T-helper 9 cell (primary cell): Measurements from ENCODE around the gene ABT1.

ENCODE experiments used
- DNase-seq: peaks from one replicate; pipeline ENCODE4 v3.0.0-alpha.2; 2020

Gene ABT1

DNA sequence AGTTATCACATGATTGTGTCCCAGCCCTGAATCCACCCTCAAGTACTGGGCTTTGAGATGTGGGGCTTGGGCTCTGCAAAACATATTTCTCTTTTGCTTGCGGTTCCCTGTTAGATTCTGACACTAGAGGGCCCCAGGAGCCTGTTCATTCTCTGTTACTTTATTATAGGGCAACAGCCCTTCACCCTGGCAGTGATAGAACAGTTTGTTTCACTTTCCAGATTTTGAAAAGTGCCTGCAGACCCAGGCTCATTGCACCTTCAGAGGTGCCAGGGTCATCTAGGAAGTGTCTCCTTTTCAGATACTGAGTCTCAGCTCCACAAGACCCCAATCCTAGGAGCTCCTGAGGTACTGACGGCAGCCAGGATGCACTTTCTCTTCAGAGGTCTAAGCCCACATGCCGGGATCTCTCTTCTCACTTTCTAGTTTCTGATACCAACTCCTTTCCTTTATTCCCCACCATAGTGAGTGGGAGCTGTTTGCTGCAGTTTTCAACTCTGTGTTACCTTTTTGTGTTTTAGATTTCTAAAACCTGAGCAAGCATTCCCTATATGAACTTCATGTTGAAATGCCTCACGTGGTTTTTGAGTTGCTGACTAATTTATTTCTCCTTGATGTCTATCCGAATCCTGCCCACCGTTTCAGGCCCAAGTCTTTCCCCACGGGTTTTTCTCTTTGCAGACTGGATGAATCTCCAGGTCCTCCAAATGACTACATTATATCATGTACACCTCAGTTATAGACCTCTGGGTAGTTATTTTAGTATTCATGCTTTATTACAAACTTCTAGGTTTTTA lies 10.9 kb downstream of the ABT1 start:
- DNase-seq = no peak

DNA sequence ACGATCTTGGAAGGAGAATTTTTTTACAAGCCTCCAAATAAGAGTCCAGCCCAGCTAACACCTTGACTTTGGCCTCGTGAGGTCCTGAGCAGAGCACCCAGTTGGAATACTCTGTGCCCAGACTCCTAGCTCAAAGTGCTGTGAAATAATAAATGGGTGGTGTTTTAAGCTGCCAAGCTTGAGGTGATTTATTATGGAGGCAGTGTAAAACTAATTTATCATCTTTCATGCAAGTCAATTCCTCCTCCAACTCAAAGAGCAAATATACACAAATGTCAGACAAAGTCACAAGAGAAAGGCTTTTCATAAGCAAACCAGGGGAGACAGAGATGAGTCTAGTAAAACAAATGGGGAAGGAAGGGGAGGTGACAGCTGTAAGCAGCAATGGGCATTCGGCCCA lies 12.7 kb downstream of the ABT1 start:
- no peak for DNase-seq

- no peak for DNase-seq
Measured at GRCh38 chr6:26611599-26611998, 14.8 kb downstream of the ABT1 start.

GRCh38 chr6:26613201-26613600 lies 16.4 kb downstream of the ABT1 start:
- DNase-seq = no peak

GRCh38 chr6:26613689-26614683 lies 17.2 kb downstream of the ABT1 start:
- DNase-seq = no peak

GRCh38 chr6:26623339-26623859 lies 26.6 kb downstream of the ABT1 start:
- no peak for DNase-seq

- no peak for DNase-seq
Measured at GRCh38 chr6:26624557-26624956, 27.8 kb downstream of the ABT1 start.

GRCh38 chr6:26627843-26628242 lies 31.1 kb downstream of the ABT1 start:
- DNase-seq = no peak

DNA sequence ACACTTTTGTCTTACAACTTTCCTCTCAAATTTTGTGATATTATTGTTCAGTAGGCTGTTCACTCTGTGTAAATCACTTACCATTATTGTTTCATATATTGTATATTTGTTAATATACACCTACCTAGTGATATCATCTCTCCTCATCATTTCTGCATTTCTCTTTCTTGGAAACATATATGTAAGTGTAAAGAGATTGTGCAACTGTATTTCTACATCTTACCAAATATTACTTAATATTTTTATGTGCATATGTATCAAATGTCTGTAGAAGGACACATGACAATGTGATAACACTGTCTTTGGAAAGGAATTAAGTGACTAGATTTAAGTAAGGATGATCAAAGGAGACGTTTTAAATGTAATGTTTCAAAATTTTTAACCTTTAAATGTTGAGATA lies 32.6 kb downstream of the ABT1 start:
- no peak for DNase-seq

DNA sequence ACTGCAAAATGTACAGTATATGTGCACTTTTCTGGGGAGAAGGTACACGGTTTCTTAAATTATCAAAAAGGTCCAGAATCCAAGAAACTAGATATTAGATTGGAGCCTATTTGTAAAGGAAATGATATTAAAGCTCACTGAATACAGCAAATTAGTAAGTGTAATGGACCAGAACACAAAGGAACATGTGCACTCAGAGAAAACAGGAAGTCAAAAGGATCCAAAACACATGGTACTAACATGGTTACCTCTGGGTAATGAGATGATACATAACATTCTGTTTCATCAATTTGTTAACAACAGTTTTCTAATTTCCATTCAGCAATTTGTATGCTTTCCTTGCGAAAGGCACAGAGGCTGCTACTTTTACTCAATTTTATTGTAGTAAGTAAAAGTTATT lies 44.1 kb downstream of the ABT1 start:
- DNase-seq = no peak

DNA sequence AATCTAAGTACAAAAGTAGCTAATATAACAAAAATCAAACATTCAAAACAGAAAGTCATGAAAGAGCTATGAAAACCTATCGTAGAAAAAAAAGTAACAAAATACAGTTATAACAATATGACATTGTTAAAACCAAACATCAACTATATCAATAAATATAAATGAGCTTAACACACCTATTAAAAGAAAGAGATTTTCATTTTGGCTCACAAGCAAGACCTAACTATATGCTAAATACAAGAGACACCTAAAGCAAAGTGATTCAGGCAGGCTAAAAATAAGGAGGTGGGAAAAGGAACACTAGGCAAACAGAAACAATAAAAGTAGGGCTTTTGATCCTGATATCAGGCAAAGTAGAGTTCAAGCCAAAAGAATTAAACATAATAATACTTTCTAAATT lies 49.3 kb downstream of the ABT1 start:
- no peak for DNase-seq
